Cardiac fibroblast (primary cell): Measurements from ENCODE around the gene MYO1C.
"Not testable (repeated sequence)": the region's sequence is repeated elsewhere in the genome, so short reads cannot be mapped to it uniquely, and the experiment has no call there.

ENCODE experiments used
- DNase-seq, 2 donors: peaks; one replicate each; pipeline versions ENCODE4 v3.0.0 to v3.0.0-alpha.2; 2010; ENCODE audit warnings: low read depth in 2 of 2
- H3K4me3 ChIP-seq, 2 donors: replicated peaks in 1 of 2; 1 replicate in 1 of 2; 2 replicates in 1 of 2; pipeline ENCODE4 v1.5.1; 2011; ENCODE audit warnings: low read depth in 2 of 2, low read length in 2 of 2, mild to moderate bottlenecking in 2 of 2, moderate library complexity in 1 of 2
- TF ChIP-seq, protein P1 (sequence below): IDR thresholded peaks from one replicate; pipeline ENCODE4 v1.5.1; 2011; ENCODE audit warnings: low read depth, mild to moderate bottlenecking, low read length, inconsistent platforms

MYO1C gene

DNA sequence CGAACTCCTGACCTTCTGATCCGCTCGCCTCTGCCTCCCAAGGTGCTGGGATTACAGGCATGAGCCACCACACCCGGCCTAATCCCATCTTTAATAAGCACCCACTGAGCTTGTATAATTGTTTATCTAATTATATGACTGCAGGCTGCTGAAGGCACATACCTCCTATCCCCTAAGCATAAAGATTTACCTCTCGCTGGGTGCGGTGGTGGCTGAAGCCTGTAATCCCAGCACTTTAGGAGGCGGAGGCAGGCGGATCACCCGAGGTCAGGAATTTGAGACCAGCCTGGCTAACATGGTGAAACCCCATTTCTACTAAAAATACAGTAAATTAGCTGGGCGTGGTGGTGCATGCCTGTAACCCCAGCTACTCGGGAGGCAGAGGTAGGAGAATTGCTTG is 72.3 kb downstream of the MYO1C start:
- TF ChIP-seq, protein P1, sequence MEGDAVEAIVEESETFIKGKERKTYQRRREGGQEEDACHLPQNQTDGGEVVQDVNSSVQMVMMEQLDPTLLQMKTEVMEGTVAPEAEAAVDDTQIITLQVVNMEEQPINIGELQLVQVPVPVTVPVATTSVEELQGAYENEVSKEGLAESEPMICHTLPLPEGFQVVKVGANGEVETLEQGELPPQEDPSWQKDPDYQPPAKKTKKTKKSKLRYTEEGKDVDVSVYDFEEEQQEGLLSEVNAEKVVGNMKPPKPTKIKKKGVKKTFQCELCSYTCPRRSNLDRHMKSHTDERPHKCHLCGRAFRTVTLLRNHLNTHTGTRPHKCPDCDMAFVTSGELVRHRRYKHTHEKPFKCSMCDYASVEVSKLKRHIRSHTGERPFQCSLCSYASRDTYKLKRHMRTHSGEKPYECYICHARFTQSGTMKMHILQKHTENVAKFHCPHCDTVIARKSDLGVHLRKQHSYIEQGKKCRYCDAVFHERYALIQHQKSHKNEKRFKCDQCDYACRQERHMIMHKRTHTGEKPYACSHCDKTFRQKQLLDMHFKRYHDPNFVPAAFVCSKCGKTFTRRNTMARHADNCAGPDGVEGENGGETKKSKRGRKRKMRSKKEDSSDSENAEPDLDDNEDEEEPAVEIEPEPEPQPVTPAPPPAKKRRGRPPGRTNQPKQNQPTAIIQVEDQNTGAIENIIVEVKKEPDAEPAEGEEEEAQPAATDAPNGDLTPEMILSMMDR, result no peak
- DNase-seq, result no peak
- no peak overlapping the region for H3K4me3 ChIP-seq

GRCh38 chr17:1418476-1418875 is 74.0 kb downstream of the MYO1C start:
- H3K4me3 ChIP-seq, DNase-seq: not testable (repeated sequence)

DNA sequence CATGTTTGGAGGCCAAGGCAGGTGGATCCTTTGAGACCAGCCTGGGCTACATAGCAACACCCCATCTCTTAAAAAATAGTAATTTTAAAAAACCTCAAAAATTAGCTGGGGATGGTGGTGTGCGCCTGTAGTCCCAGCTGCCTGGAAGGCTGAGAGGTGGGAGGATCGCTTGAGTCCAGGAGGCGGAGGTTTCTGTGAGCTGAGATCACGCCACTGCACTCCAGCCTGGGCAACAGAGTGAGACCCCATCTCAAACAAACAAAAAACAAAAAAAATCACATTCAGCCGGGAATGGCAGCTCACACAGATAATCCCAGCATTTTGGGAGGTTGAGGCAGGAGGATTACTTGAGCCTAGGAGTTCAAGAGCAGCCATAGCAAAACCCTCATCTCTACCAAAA is 76.1 kb downstream of the MYO1C start:
- H3K4me3 ChIP-seq, result no peak overlapping the region
- TF ChIP-seq, protein P1, result no peak
- DNase-seq, result no peak

GRCh38 chr17:1414634-1415033 is 77.9 kb downstream of the MYO1C start:
- H3K4me3 ChIP-seq, result no peak overlapping the region
- no peak for DNase-seq
- TF ChIP-seq, protein P1, result no peak
